ENCODE results near the gene SERP2. TPM values are rescaled to one million over a fixed set of nuclear protein-coding genes. Genes with fewer than 3 reads are reported as not detected.

SERP2 gene
- total and polyA plus RNA-seq, 10 of the 15 experiments (the other 5 are each of a cell fraction or from before 2014, with no cell fraction given): not detected

GRCh38 chr13:44425815-44426078, 52.1 kb downstream of the SERP2 start:
- Histone ChIP-seq H3K4me2 (ENCODE audit: control insufficient read depth, insufficient read depth) (no peak overlapping the region), H4K20me1 (ENCODE audit: control insufficient read depth, insufficient read depth) (no peaks in the 10 kb centered on the region), H3K79me2 (ENCODE audit: control insufficient read depth, insufficient read depth, low read length) (no peaks in the 10 kb centered on the region), H3K4me3 (no peak overlapping the region), H3K36me3 (ENCODE audit: control insufficient read depth in 2 of 2, insufficient read depth in 2 of 2, low read length in 1 of 2) (no peaks in the 10 kb centered on the region), H3K9ac (ENCODE audit: control insufficient read depth, insufficient read depth, low read length) (no peak overlapping the region), H3K27ac (ENCODE audit: control insufficient read depth, insufficient read depth) (no peak overlapping the region), H3K9me3 (replicated peaks; ENCODE audit: control insufficient read depth, insufficient read depth, low read length) (no peaks in the 10 kb centered on the region), H2AFZ (ENCODE audit: control insufficient read depth, low read depth, low read length) (no peak overlapping the region), H3K27me3 (replicated peaks in 1 of 2; ENCODE audit: control insufficient read depth in 2 of 2, insufficient read depth in 2 of 2, low read length in 1 of 2) (peaks cover 0 to 5% of the 10 kb centered on the region in 2 experiments; a peak in 2 of 4 replicates), H3K4me1 (ENCODE audit: control insufficient read depth, insufficient read depth, low read length) (no peaks in the 10 kb centered on the region)
- 92% methylated on average over 2 of the region's 2 CpGs for WGBS (ENCODE audit: insufficient coverage, insufficient replicate concordance, low lambda C conversion rate, missing lambda C conversion rate)
- ChIA-PET SMC1A (ENCODE audit: uncharacterized antibody, unreplicated experiment) (no interaction called here), POLR2A (no interaction called here), RAD21 (ENCODE audit: unreplicated experiment) (interaction anchor here (0.6 kb wide), 1 partner anchor 15 kb away, joined by 3 read pairs; no protein-coding TSS in a partner anchor), CTCF (no interaction called here)
- TF ChIP-seq HDGF (IDR thresholded peaks at IDR 0.05) (no peak), CTCF (IDR thresholded peaks at IDR 0.05 in 2 of 3, conservative IDR thresholded peaks at IDR 0.05 in 1 of 3; ENCODE audit: control insufficient read depth in 2 of 3, extremely low read depth in 1 of 3, insufficient read depth in 1 of 3, low read depth in 3 of 3, low read length in 3 of 3) (no peak), ZNF24 (IDR thresholded peaks at IDR 0.05) (no peak), CEBPB (IDR thresholded peaks at IDR 0.05; ENCODE audit: borderline replicate concordance in 1 of 2, low read depth in 2 of 2, low read length in 2 of 2) (no peak), BMI1 (IDR thresholded peaks at IDR 0.05; ENCODE audit: borderline replicate concordance) (no peak), ZNF384 (IDR thresholded peaks at IDR 0.05; ENCODE audit: borderline replicate concordance, low read depth, low read length) (no peak), CBFB (IDR thresholded peaks at IDR 0.05; ENCODE audit: low read depth) (no peak), SMAD1 (IDR thresholded peaks at IDR 0.05; ENCODE audit: low read depth, partially characterized antibody) (no peak), HDAC6 (IDR thresholded peaks at IDR 0.05; ENCODE audit: unreplicated experiment) (no peak)
- TF ChIP-seq, protein P1, sequence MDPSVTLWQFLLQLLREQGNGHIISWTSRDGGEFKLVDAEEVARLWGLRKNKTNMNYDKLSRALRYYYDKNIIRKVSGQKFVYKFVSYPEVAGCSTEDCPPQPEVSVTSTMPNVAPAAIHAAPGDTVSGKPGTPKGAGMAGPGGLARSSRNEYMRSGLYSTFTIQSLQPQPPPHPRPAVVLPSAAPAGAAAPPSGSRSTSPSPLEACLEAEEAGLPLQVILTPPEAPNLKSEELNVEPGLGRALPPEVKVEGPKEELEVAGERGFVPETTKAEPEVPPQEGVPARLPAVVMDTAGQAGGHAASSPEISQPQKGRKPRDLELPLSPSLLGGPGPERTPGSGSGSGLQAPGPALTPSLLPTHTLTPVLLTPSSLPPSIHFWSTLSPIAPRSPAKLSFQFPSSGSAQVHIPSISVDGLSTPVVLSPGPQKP (IDR thresholded peaks at IDR 0.05; ENCODE audit: low read depth, low read length): no peak
- ATAC-seq: no peak
- no TSS peak for BruUV-seq (replicated peaks)
- intact Hi-C loops (cut with micrococcal nuclease; ENCODE audit: unreplicated experiment): no loop called here
- FAIRE-seq: no peak
- in situ Hi-C loops (cut with MboI): no loop called here
- no peak for DNase-seq (ENCODE audit: low read depth, low spot score)

All from GM12878 (cell line).